ENCODE data around the gene OR52M1.

Gene OR52M1, protein sequence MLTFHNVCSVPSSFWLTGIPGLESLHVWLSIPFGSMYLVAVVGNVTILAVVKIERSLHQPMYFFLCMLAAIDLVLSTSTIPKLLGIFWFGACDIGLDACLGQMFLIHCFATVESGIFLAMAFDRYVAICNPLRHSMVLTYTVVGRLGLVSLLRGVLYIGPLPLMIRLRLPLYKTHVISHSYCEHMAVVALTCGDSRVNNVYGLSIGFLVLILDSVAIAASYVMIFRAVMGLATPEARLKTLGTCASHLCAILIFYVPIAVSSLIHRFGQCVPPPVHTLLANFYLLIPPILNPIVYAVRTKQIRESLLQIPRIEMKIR

DNA sequence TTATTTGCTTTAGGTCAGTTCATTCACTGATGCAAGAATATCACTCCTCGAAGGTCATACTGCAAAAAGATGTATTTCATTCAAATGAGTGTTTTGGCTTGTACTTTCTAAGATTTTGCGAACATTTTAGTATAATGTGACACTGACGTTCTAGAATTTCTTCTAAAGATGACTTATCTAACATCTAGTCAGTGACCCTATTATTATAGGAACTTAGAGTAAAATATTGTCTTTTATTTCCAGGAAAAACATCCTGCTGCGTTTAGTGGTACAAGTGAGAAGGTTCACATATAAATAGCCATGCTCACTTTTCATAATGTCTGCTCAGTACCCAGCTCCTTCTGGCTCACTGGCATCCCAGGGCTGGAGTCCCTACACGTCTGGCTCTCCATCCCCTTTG is at the start of gene OR52M1:
Gene OR52M1 (plus strand): TSS at position 301 of the 400 bp plus-strand sequence. CDS start 0 bp downstream, at position 301.
- in situ Hi-C loops (cut with MboI; ENCODE audit: low pct_unique_long_range_greater_than_20kb, low sequenced_read_pairs, unreplicated experiment): loop anchor here (5.0 kb wide), 1 partner anchor 353 kb away; no protein-coding TSS in a partner anchor
- TF ChIP-seq, protein P1, sequence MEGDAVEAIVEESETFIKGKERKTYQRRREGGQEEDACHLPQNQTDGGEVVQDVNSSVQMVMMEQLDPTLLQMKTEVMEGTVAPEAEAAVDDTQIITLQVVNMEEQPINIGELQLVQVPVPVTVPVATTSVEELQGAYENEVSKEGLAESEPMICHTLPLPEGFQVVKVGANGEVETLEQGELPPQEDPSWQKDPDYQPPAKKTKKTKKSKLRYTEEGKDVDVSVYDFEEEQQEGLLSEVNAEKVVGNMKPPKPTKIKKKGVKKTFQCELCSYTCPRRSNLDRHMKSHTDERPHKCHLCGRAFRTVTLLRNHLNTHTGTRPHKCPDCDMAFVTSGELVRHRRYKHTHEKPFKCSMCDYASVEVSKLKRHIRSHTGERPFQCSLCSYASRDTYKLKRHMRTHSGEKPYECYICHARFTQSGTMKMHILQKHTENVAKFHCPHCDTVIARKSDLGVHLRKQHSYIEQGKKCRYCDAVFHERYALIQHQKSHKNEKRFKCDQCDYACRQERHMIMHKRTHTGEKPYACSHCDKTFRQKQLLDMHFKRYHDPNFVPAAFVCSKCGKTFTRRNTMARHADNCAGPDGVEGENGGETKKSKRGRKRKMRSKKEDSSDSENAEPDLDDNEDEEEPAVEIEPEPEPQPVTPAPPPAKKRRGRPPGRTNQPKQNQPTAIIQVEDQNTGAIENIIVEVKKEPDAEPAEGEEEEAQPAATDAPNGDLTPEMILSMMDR (IDR thresholded peaks at IDR 0.05; ENCODE audit: extremely low read depth, insufficient read depth, missing control alignments): no peak
- DNase-seq (ENCODE audit: low spot score): no peak

DNA sequence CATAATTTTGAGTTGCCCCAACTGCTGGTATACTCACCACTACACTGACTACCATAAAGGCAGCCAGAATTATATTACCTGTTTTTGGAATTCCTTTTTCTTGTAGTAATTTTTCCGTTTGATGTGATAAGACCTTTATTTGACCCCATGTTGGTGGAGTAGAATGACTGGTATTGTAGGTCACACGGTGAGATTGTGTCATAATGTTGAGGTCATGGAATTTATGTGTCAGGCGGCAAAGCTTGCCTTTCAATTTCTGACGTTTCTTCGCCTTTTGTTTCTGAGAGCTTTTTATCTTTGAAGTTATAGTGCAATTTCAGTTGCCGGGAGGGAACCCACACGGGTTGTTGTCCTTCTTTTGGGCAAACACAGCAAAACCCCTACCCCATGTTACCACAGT is 49.5 kb upstream of the OR52M1 start:
- no peak for DNase-seq (ENCODE audit: low spot score)
- in situ Hi-C loops (cut with MboI; ENCODE audit: low pct_unique_long_range_greater_than_20kb, low sequenced_read_pairs, unreplicated experiment): no loop called here

DNA sequence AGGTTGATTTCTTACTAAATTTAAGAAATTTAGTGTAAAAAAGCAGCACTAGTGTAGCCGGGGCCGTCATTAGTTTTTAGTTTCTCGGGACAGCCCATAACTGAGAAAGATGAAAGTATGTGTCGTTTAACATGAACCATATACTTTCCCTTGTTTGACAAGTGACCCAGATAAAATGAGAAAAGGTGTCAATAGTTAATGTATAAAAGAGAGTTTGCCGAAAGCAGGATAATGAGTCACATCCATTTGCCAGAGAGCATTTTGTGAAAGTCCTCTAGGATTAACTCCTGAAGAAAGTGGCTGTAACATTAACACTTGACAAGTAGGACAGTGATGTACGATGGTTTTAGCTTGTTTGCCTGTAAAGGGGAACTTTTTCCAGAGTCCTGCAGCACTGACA is 49.0 kb upstream of the OR52M1 start:
- DNase-seq (ENCODE audit: low spot score): no peak
- in situ Hi-C loops (cut with MboI; ENCODE audit: low pct_unique_long_range_greater_than_20kb, low sequenced_read_pairs, unreplicated experiment): no loop called here

More for the DNA sequence above, 49.5 kb upstream of the OR52M1 start:
- TF ChIP-seq, protein P1 (IDR thresholded peaks at IDR 0.05; ENCODE audit: extremely low read depth, insufficient read depth, missing control alignments): no peak

DNA sequence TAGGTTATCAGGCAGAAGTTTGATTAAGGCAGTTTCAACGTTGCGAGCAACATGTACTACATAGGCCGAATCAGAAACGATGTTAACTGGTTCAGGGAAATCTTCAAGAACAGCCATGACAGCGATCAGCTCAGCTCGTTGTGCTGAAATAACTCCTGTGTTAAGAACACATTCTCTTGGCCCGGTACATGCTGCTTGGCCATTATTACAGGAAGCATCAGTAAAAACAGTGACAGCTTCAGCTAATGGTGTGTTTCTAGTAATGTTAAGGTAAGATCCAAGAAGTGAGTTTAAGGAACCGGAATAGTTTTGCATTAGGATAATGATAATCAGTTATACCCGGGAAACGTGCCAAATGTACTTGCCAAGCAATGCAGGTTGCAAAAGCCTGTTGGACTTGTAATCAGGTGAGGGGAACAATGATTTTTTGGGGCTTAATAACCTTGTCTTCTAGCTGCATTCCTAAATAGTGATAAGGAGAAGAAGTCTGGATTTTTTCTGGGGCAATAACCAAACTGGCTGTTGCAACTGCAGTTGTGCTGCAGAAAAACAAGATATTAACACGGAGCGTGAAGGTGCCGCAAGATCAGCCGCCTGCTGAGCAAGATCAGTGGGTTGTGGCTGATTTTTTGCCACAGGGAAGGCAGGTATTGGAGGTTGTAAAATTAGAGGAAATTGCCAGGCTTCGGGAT is 48.3 kb upstream of the OR52M1 start:
- DNase-seq (ENCODE audit: low spot score): no peak
- TF ChIP-seq, protein P1 (IDR thresholded peaks at IDR 0.05; ENCODE audit: extremely low read depth, insufficient read depth, missing control alignments): no peak
- in situ Hi-C loops (cut with MboI; ENCODE audit: low pct_unique_long_range_greater_than_20kb, low sequenced_read_pairs, unreplicated experiment): no loop called here

More for the DNA sequence above, 49.0 kb upstream of the OR52M1 start:
- TF ChIP-seq, protein P1 (IDR thresholded peaks at IDR 0.05; ENCODE audit: extremely low read depth, insufficient read depth, missing control alignments): no peak

DNA sequence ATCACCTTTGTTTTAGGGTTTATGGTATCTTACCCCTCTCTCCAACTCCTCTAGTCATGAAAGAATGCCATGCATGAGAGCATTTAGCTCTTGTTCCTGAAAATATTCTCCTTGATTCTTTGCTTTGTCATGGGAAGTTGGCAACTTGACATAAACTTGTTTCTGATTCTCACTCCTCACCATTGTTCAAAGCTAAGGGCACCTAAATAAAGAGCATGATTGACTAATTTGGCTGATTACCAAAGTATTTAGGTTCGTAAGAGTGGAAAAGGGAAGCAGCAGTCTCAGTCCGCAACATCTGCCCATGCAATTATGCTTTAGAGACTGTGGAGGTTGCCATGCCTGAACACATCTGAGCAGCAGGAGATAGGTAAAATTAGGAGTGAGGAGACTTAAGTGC is 36.1 kb upstream of the OR52M1 start:
- TF ChIP-seq, protein P1 (IDR thresholded peaks at IDR 0.05; ENCODE audit: extremely low read depth, insufficient read depth, missing control alignments): no peak
- in situ Hi-C loops (cut with MboI; ENCODE audit: low pct_unique_long_range_greater_than_20kb, low sequenced_read_pairs, unreplicated experiment): no loop called here
- DNase-seq (ENCODE audit: low spot score): no peak

DNA sequence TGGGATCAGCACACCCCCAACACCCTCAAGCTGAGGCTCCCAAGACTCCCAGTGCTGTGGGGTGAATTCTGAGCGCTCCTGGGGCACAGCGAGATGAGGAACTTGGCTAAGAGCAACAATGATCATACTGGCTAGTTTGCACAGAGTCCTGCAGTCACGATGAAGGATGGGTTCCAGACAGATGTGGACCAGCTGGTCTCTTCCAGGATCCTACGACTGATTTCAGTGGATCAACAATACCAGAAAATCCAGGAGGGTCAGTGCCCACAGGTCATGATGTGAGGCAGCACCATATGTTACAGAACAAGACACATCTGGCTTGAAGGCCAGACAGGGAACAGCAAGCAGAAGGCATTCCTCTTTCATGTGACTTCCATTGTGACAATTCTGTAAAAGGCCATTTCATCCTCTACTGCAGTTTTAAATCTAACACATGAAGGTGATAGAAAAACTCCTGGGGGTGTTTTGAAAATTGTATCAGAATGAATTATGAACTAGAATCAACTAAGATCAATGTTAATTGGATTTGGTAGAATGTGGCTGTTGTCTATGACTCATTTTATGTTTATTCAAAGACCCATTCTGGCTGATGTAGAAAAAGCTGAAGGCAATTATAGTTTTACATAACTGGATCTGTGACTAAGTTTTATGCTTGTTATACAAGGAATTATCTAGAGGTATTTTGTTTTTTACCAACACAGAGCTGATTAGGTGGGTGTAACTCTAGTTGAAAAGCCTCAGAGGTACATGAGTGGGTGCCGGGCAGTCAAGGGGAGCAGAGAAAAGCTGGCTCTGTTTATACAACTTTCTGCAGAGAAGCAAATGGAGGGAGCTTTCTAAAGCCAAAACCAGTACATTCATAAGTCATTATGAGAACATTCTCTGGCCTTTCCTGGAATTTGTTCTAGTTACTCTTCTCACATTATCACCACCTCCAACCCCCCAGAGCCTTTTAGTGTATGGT is 33.4 kb upstream of the OR52M1 start:
- in situ Hi-C loops (cut with MboI; ENCODE audit: low pct_unique_long_range_greater_than_20kb, low sequenced_read_pairs, unreplicated experiment): no loop called here
- TF ChIP-seq, protein P1 (IDR thresholded peaks at IDR 0.05; ENCODE audit: extremely low read depth, insufficient read depth, missing control alignments): no peak
- DNase-seq (ENCODE audit: low spot score): no peak

Measured in GM13977 (cell line).